Lower lobe of right lung (tissue), 2 donors: ENCODE measurements around the gene PANK4. TPM values are rescaled to one million over a fixed set of nuclear protein-coding genes. Genes with fewer than 3 reads are reported as not detected.

Experiments used
- ATAC-seq, 2 donors: fragments of 200-7000 bp; cut with Tn5 transposase; one replicate each; pipeline ENCODE4 v1.9.1; 2020 to 2022; ENCODE audit warnings: mild to moderate bottlenecking in 2 of 2, moderate library complexity in 2 of 2
- DNase-seq: peaks from one replicate; pipeline ENCODE4 v3.0.0-alpha.2; 2020
- H3K27ac ChIP-seq: fragments of 200-600 bp; one replicate; pipeline ENCODE4 v1.8.0; 2022
- H3K27me3 ChIP-seq: fragments of 200-600 bp; one replicate; pipeline ENCODE4 v1.8.0; 2022; ENCODE audit warnings: low read depth
- H3K36me3 ChIP-seq: fragments of 200-600 bp; one replicate; pipeline ENCODE4 v1.8.0; 2022; ENCODE audit warnings: mild to moderate bottlenecking
- H3K4me1 ChIP-seq: fragments of 200-600 bp; one replicate; pipeline ENCODE4 v1.8.0; 2022
- H3K4me3 ChIP-seq: fragments of 200-600 bp; one replicate; pipeline ENCODE4 v1.8.0; 2022; ENCODE audit warnings: mild to moderate bottlenecking
- H3K9me3 ChIP-seq: fragments of 200-600 bp; one replicate; pipeline ENCODE4 v1.8.0; 2022
- CTCF ChIP-seq: fragments of 200-600 bp; IDR thresholded peaks from one replicate; pipeline ENCODE4 v1.8.0; 2022; ENCODE audit warnings: antibody characterized with exemption, mild to moderate bottlenecking
- intact Hi-C: fragments of 100-400 bp; cut with DNase I; formaldehyde crosslinking; loops from one replicate; pipeline ENCODE4 v1.11.0; 2022
- total RNA-seq: library from RNA; stranded (reverse); fragmentation: NEBNext Ultra II Directional; extraction: Animal tissue kit (Norgen Biotek cat#: 25700); gene quantifications from one replicate; pipeline ENCODE4 v1.2.1, GENCODE V29; 2021
- donor health status: DM: no; HTN: yes; CAD: no; lungs with severe emphysema.

PANK4 gene
- total RNA-seq, 1 donor from 2014 or later = 39.2 TPM

GRCh38 chr1:2504949-2505272 lies 21.5 kb downstream of the PANK4 start:
- peaks cover 11% of the 10 kb centered on the region for H3K4me1 ChIP-seq
- intact Hi-C loops = no loop called here
- no peak for ATAC-seq
- H3K4me3 ChIP-seq = no peak overlapping the region
- peaks cover 40% of the 10 kb centered on the region for H3K27me3 ChIP-seq
- no peak for TF ChIP-seq CTCF
- no peak overlapping the region for H3K27ac ChIP-seq
- no peaks in the 10 kb centered on the region for H3K9me3 ChIP-seq
- peaks cover 24% of the 10 kb centered on the region for H3K36me3 ChIP-seq
- DNase-seq = no peak

GRCh38 chr1:2504225-2504948 lies 22.0 kb downstream of the PANK4 start:
- ATAC-seq (no peak), DNase-seq (no peak)
- H3K27me3 ChIP-seq = peaks cover 43% of the 10 kb centered on the region
- H3K9me3 ChIP-seq = no peaks in the 10 kb centered on the region
- H3K4me1 ChIP-seq = peaks cover 11% of the 10 kb centered on the region
- no peak overlapping the region for H3K4me3 ChIP-seq
- peaks cover 19% of the 10 kb centered on the region for H3K36me3 ChIP-seq
- no peak overlapping the region for H3K27ac ChIP-seq
- intact Hi-C loops = no loop called here
- no peak for TF ChIP-seq CTCF

GRCh38 chr1:2503554-2504224 lies 22.7 kb downstream of the PANK4 start:
- TF ChIP-seq CTCF = no peak
- Histone ChIP-seq H3K4me3 (no peak overlapping the region), H3K9me3 (no peaks in the 10 kb centered on the region), H3K4me1 (peaks cover 11% of the 10 kb centered on the region), H3K36me3 (peaks cover 12% of the 10 kb centered on the region), H3K27ac (no peak overlapping the region), H3K27me3 (peaks cover 48% of the 10 kb centered on the region)
- ATAC-seq (no peak), DNase-seq (no peak)
- intact Hi-C loops = no loop called here

GRCh38 chr1:2502661-2503553 lies 23.5 kb downstream of the PANK4 start:
- no peak for DNase-seq
- no peak for TF ChIP-seq CTCF
- intact Hi-C loops = no loop called here
- no peak for ATAC-seq
- H3K36me3 ChIP-seq = peaks cover 4% of the 10 kb centered on the region
- H3K4me1 ChIP-seq = peaks cover 11% of the 10 kb centered on the region
- peaks cover 48% of the 10 kb centered on the region for H3K27me3 ChIP-seq
- H3K9me3 ChIP-seq = no peaks in the 10 kb centered on the region
- H3K27ac ChIP-seq = no peak overlapping the region
- no peak overlapping the region for H3K4me3 ChIP-seq

- no peaks in the 10 kb centered on the region for H3K9me3 ChIP-seq
- H3K4me3 ChIP-seq = no peak overlapping the region
- H3K36me3 ChIP-seq = no peaks in the 10 kb centered on the region
- no peak overlapping the region for H3K27ac ChIP-seq
- no peak for ATAC-seq
- peaks cover 11% of the 10 kb centered on the region for H3K4me1 ChIP-seq
- peaks cover 48% of the 10 kb centered on the region for H3K27me3 ChIP-seq
- DNase-seq = no peak
- intact Hi-C loops = no loop called here
- TF ChIP-seq CTCF = no peak
Observed at GRCh38 chr1:2502210-2502609, 24.2 kb downstream of the PANK4 start.
